PFSK-1 (cell line): ENCODE results near the gene PID1.

Experiments used
- FOXP2 ChIP-seq: optimal IDR thresholded peaks from 2 replicates; pipeline ENCODE3; 2011; ENCODE audit warnings: borderline replicate concordance, control low read depth, inconsistent platforms; ENCODE audit not compliant: insufficient read depth; ENCODE audit errors: extremely low read length, extremely low read depth
- POLR2AphosphoS5 ChIP-seq: IDR thresholded peaks from 2 replicates; pipeline ENCODE4 v1.6.1; 2012; ENCODE audit warnings: low read depth, mild to moderate bottlenecking, control low read depth, low read length, moderate library complexity
- SIN3A ChIP-seq: IDR thresholded peaks from 2 replicates; pipeline ENCODE4 v1.6.1; 2012; ENCODE audit warnings: mild to moderate bottlenecking, low read length, moderate library complexity, borderline replicate concordance; ENCODE audit not compliant: insufficient read depth
- TAF1 ChIP-seq: IDR thresholded peaks from 2 replicates; pipeline ENCODE4 v1.6.1; 2012; ENCODE audit warnings: low read length, control low read depth, borderline replicate concordance; ENCODE audit not compliant: insufficient read depth
- TF ChIP-seq, protein P1 (sequence below), 2 experiments: IDR thresholded peaks; 2 replicates each; pipeline versions ENCODE4 v1.6.1 to v1.8.0; 2011 to 2012; ENCODE audit warnings: low read depth in 2 of 2, low read length in 2 of 2, control low read depth in 1 of 2, inconsistent platforms in 1 of 2, mild to moderate bottlenecking in 1 of 2, moderate library complexity in 1 of 2; ENCODE audit not compliant: insufficient read depth in 1 of 2

PID1 gene

DNA sequence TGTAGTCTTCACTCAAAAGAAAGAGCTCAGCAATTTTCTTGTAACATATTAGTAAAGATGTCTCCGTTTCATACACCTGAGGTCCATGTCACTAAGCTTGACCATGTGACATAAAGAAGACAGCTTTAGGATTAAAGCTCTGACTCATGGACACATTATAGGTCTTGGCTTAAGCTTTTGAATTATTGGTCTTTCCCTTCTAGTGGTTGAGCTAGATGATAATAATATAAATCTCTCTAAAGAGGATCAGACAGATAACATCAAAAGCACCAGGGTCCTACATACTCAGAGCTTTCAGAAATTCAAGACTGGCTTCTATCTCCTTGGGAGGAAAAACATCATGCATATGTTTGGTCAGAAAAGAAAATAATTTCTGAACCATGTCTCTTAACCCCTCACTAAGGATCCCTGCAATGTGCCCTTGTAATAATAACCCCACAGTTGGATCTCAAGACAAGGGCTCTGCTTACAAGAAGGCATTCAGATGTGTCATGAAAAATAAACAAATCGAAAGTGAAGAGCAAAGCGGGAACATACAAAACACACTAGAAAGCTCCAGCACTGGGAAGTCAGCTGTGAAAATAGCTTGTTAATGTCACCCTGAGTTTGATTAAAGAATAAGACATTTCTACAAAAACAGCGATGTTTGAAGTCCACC is 174.5 kb downstream of the PID1 start:
- TF ChIP-seq SIN3A (no peak), POLR2AphosphoS5 (no peak), TAF1 (no peak), FOXP2 (no peak)
- TF ChIP-seq, protein P1, sequence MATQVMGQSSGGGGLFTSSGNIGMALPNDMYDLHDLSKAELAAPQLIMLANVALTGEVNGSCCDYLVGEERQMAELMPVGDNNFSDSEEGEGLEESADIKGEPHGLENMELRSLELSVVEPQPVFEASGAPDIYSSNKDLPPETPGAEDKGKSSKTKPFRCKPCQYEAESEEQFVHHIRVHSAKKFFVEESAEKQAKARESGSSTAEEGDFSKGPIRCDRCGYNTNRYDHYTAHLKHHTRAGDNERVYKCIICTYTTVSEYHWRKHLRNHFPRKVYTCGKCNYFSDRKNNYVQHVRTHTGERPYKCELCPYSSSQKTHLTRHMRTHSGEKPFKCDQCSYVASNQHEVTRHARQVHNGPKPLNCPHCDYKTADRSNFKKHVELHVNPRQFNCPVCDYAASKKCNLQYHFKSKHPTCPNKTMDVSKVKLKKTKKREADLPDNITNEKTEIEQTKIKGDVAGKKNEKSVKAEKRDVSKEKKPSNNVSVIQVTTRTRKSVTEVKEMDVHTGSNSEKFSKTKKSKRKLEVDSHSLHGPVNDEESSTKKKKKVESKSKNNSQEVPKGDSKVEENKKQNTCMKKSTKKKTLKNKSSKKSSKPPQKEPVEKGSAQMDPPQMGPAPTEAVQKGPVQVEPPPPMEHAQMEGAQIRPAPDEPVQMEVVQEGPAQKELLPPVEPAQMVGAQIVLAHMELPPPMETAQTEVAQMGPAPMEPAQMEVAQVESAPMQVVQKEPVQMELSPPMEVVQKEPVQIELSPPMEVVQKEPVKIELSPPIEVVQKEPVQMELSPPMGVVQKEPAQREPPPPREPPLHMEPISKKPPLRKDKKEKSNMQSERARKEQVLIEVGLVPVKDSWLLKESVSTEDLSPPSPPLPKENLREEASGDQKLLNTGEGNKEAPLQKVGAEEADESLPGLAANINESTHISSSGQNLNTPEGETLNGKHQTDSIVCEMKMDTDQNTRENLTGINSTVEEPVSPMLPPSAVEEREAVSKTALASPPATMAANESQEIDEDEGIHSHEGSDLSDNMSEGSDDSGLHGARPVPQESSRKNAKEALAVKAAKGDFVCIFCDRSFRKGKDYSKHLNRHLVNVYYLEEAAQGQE (IDR thresholded peaks at IDR 0.05; ENCODE audit: insufficient read depth in 1 of 2, low read depth in 2 of 2, low read length in 2 of 2), result no peak

DNA sequence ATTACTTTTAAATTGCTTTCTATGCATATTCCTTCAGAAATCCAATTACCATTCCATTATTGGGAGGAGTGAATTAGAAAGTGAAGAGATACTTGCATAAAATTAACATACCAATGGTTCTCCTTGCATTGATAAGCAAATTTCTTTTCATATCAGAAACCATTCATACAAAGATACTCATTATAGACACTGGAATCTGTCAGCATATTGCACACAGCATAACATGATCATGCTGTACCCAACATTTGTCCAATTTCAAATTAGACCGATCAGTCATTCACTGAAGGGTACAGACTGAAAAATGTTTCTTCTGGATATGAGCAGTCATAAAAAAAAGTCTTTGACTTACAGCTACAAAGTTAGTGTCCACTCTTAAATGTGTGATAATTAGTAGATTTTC is 175.6 kb downstream of the PID1 start:
- TF ChIP-seq SIN3A (no peak), POLR2AphosphoS5 (no peak), TAF1 (no peak), FOXP2 (no peak)
- TF ChIP-seq, protein P1 (IDR thresholded peaks at IDR 0.05; ENCODE audit: insufficient read depth in 1 of 2, low read depth in 2 of 2, low read length in 2 of 2), result no peak

DNA sequence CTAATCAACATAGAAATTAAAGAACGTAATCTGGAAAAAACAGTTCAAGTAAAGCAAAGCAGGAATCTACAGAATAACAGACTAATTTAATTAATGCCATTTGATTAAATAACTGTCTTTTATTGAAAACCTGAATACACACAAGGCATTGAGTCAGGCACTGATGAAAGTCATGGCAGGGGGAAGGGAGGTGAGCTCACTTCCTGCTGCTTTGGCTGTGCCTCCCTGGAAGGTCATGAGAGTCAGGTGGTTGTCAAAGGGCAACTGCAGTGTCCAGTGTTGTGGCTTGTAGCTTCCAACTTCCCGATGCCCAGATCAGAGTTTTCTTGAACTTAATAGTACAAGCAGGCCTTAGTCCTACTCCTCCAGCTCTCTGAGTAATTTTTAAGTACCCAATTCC is 180.9 kb downstream of the PID1 start:
- TF ChIP-seq, protein P1 (IDR thresholded peaks at IDR 0.05; ENCODE audit: insufficient read depth in 1 of 2, low read depth in 2 of 2, low read length in 2 of 2), result no peak
- TF ChIP-seq FOXP2 (no peak), SIN3A (no peak), TAF1 (no peak), POLR2AphosphoS5 (no peak)

DNA sequence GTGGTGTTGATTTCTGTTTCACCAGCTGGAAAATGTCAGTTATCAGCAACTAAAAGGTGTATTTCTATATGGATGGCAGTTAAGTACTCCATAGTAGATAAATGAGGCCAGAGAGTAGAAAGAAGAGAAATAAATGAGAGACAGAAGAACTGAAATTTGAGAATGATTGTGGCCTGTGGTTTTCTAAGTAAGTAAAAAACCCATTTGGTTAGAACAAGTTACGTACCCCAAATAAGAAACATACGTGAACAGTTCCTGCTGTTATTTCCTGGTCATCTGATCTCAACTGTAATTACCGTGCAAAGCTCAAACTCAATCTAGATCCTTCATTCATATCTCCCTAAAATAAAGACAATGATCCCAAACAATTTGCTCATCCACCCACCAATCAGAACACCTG is 181.3 kb downstream of the PID1 start:
- TF ChIP-seq FOXP2 (no peak), SIN3A (no peak), POLR2AphosphoS5 (no peak)

DNA sequence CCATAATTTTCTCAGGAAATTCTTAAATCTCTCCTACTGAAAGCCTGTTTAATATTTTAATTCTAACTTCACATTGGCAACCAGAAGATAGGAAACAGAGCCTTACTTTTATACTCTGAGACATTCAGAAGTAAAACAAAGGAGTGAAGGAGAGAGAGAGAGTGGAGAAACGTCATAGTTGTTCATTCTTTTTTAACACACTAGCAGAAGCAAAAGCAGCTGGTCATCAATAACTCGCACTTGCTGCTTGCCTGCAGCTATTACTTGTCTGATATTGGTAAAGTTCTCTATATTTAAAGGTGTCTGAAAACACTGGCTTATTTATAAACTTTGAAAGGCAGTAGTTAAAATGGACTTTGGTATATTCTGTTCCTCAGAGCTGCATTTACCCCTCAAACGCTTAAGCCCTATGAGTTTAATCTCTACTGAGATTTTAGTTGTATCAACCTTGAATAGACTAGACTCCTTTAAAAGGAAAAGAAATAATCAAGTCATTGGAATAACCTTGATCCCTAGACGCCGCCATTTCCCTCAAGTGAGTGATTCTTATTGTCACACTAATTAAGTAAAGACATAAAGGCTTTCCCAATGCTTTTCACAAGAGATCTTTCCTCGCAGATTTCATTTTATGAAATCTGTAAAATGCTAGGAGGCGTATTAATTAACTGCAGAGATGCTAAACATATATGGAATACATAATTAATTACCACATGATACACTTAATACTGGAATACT is 182.0 kb downstream of the PID1 start:
- no peak for TF ChIP-seq TAF1
- no peak for TF ChIP-seq FOXP2
- TF ChIP-seq POLR2AphosphoS5, result no peak
- TF ChIP-seq, protein P1 (IDR thresholded peaks at IDR 0.05; ENCODE audit: insufficient read depth in 1 of 2, low read depth in 2 of 2, low read length in 2 of 2), result no peak
- TF ChIP-seq SIN3A, result no peak
